Measurements from ENCODE around the gene MLF2. TPM values are rescaled to one million over a fixed set of nuclear protein-coding genes. Genes with fewer than 3 reads are reported as not detected.

The MLF2 gene
- total and polyA plus RNA-seq, 2 of the 13 experiments (the other 11 are each of a cell fraction or from before 2014, with no cell fraction given) = 88.1 to 167 TPM

GRCh38 chr12:6767353-6768319 lies 14.7 kb upstream of the MLF2 start (continued):
- no peak for TF ChIP-seq ATF5 (CRISPR knock-in tag; IDR thresholded peaks at IDR 0.05; ENCODE audit: low read depth)
- TF ChIP-seq ZNF280B (CRISPR knock-in tag; IDR thresholded peaks at IDR 0.05; ENCODE audit: borderline replicate concordance) = no peak
- TF ChIP-seq ZNF280D (CRISPR knock-in tag; IDR thresholded peaks at IDR 0.05) = no peak
- TF ChIP-seq ZNF549 (CRISPR knock-in tag; IDR thresholded peaks at IDR 0.05) = no peak
- peak; percentile 33; the same call in 1 of the 2 replicates for TF ChIP-seq HNRNPL (IDR thresholded peaks at IDR 0.05; ENCODE audit: low read depth, low read length)
- TF ChIP-seq IRF1 (CRISPR knock-in tag; IDR thresholded peaks at IDR 0.05; ENCODE audit: low read depth) = no peak
- TF ChIP-seq CSRNP1 (CRISPR knock-in tag; IDR thresholded peaks at IDR 0.05) = no peak
- no peak for TF ChIP-seq ZSCAN21 (CRISPR knock-in tag; IDR thresholded peaks at IDR 0.05; ENCODE audit: borderline replicate concordance)
- TF ChIP-seq FOXO1 (CRISPR knock-in tag; IDR thresholded peaks at IDR 0.05) = no peak
- no peak for TF ChIP-seq ZNF17 (CRISPR knock-in tag; IDR thresholded peaks at IDR 0.05)
- no peak for TF ChIP-seq SP1 (IDR thresholded peaks at IDR 0.05)
- no peak for TF ChIP-seq SP1 (CRISPR knock-in tag; IDR thresholded peaks at IDR 0.05)
- TF ChIP-seq EP300 (IDR thresholded peaks at IDR 0.05; ENCODE audit: low read depth in 2 of 2, low read length in 2 of 2) = 0 out of 4 replicates have a peak, but pooled peaks of 1 of the 2 experiments have one; percentile 25
- TF ChIP-seq EP300 (CRISPR knock-in tag; IDR thresholded peaks at IDR 0.05; ENCODE audit: borderline replicate concordance) = no peak
- TF ChIP-seq THYN1 (CRISPR knock-in tag; IDR thresholded peaks at IDR 0.05; ENCODE audit: borderline replicate concordance, low read depth) = no peak
- 0 out of 2 replicates have a peak, but pooled peaks have one; percentile 62 for TF ChIP-seq ZNF441 (CRISPR knock-in tag; IDR thresholded peaks at IDR 0.05; ENCODE audit: borderline replicate concordance)
- TF ChIP-seq KDM1A (CRISPR knock-in tag; IDR thresholded peaks at IDR 0.05) = no peak
- 0 out of 2 replicates have a peak, but pooled peaks have one; percentile 12 for TF ChIP-seq ZNF431 (CRISPR knock-in tag; IDR thresholded peaks at IDR 0.05; ENCODE audit: borderline replicate concordance, low read depth)
- TF ChIP-seq ZNF883 (CRISPR knock-in tag; IDR thresholded peaks at IDR 0.05; ENCODE audit: not compliant biosample characterization) = peak; percentile 35
- TF ChIP-seq GATAD1 (CRISPR knock-in tag; IDR thresholded peaks at IDR 0.05) = no peak
- TF ChIP-seq XBP1 (CRISPR knock-in tag; IDR thresholded peaks at IDR 0.05) = no peak
